GM11168 (cell line): ENCODE results near the gene DNHD1.

Experiments
- in situ Hi-C: fragments of 300-500 bp; cut with MboI; formaldehyde crosslinking; loops from one replicate; pipeline ENCODE4 v1.12.0; 2022; ENCODE audit warnings: low sequenced_read_pairs; ENCODE audit not compliant: unreplicated experiment

DNHD1 gene

DNA sequence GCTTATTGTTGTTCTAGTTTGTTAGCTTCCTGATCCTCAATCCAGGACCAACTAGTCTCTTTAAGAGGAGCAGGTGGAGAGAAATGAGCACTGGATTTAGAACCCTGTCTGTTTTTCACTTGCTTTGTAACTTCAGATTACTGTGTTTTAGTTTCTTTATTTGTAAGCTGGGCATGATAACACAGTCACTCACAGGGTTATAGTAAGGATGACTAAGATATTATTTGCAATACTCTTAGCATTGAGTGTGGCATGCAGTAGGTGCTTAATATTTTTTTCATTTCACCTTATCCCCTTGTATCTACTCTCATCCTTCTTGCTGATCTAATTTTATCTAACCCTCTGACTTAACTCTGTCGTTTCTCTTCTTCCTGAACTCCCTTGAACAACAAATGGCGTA, 33.8 kb downstream of the DNHD1 start:
- in situ Hi-C loops, result no loop called here

DNA sequence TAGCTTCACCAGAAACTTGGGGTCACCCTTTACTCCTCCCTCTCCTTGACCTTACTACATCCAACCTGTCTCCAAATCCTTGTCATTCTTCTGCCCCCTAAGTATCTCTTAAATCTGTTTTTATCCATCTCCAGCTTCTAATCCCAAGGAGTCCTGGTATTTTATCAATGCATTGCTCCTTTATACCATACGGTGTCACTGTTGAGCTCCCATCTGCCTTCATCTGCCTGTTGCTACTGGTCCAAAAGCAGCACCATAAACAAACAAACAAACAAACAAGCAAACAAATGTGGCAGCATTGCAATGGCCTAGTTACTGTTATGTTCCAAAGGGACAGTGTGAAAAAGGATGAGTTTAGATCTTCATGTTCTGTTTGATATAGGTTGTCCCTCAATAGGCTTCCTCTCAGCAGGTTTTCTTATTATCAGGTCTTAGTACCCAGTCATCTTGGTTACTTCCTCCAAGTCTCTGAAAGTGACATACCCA, 34.2 kb downstream of the DNHD1 start:
- in situ Hi-C loops, result no loop called here

GRCh38 chr11:6538456-6538855, 41.4 kb downstream of the DNHD1 start:
- in situ Hi-C loops, result no loop called here

DNA sequence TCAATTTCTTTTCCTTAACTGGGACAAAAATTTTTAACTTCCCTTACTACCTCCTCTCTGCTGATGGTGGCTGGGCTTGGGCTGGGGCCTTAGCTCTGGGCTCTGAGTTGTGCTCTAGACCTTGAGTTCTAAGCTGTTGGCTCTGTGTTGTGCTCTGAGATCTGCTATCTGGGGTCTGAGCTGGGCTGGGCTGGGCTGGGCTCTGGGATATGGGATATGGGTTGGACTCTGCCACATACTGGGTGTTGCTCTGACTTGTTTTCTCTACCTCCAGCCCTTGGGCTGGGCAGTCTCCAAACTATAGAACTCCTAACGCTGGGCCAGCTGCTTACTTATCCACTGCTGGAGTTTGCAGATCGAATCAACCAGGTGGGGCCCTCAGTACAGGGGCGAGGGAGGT, 41.9 kb downstream of the DNHD1 start:
- in situ Hi-C loops, result no loop called here

DNA sequence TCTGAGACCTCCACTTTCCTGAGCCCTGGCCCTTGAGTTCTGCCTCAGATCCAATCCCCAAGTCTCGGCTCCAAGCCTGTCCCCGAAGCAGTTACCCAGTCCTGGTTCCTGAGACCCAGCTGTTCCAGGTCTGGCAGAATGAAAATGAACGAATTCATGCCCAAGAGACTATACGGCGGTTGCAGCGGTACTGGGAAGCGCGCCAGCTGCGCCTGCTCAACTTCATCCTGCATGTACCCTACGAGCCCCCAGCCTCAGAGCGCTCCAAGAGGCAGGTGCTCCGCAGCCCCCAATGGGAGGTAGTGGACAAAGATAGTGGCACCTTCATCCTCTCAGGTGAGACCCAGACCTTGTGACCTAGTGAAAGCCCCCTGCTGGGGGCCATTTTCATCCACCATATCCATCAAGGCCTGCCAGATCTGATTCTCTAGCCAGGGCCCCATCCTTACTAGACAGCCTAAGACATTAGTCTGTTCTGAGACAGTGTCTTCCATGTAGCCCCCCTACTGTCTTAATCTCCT, 42.7 kb downstream of the DNHD1 start:
- in situ Hi-C loops, result no loop called here

- in situ Hi-C loops, result no loop called here
These were observed 44.3 kb downstream of the DNHD1 start for GRCh38 chr11:6541356-6541755.

DNA sequence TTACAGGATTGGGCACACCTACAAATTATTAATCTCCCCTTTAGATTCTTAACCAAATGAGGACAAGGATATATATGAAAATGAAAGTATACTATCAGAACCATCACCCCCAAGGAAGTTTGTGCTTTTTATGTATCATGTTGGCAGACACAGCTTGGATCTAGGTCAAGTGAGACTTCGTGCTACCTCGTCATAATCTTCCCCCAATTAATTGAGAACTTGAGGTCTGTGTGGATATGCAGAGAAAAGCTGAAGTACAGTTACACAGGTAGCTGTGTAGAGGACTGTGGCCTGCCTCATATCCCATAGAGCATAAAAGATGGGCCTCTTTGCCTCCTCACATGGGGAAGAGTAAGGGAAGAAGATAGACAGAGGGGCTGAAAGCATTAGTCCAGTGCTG, 45.6 kb downstream of the DNHD1 start:
- in situ Hi-C loops, result no loop called here

DNA sequence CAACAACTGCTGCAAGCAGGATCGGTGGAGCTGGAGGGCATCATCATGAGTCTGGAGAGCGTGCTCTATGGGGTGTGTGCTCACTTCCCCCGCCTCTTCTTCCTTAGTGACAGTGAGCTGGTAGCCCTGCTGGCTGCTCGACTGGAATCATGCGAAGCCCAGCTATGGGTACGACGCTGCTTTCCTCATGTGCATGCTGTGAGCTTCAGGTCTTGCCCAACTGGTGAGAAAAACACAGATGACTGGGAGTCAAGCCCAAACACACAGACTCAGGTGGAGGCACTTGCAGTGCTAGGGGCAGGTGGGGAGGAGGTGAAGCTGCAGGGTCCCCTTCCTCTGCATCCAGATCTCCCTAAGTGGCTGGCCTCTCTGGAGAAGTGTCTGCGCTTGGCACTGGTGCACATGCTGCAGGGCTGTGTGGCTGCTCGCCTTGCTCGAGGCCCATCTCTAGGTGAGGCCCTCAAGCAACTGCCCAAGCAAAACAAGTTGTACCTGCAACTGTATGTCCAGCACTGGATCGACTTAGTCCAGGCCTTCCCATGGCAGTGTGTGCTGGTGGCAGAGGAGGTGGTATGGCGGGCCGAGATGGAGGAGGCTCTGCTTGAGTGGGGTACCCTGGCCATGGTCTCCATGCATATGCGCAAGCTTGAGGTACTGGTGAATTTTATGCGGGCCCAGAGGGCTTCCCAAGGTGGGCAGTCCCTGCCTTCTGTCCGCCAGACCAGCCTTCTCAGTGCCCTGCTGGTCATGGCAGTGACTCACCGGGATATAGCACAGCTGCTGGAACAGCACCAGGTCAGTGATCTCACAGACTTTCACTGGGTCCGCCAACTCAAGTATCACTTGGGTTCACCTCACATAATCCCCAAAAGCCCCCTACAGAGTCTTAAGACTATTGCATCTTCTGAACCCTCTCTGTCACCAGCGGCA, 48.1 kb downstream of the DNHD1 start:
- in situ Hi-C loops, result no loop called here

DNA sequence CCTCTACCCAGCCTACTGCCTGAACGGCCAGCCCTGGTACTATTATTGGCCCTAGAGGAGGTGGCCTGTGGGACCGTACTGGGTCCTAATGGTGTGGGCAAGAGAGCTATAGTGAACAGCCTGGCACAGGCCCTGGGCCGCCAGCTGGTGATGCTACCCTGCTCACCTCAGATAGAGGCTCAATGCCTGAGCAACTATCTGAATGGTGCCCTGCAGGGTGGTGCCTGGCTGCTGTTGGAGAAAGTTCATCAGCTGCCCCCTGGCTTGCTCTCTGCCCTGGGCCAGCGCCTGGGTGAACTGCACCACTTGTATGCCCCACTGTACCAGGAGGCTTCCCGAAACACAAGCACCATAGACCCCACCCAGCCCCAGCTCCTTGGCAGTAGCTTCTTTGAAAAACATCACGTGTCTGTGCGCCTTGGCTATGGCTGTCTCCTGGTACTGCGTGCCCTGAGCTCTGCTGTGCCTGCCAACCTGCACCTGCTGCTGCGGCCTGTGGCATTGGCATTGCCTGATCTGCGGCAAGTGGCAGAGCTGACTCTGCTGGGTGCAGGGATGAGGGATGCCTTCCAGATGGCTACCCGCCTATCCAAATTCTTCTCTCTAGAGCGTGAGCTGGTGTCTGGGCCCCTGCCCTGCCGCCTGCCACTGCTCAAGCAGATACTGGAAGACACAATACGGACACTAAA, 49.0 kb downstream of the DNHD1 start:
- in situ Hi-C loops, result no loop called here

DNA sequence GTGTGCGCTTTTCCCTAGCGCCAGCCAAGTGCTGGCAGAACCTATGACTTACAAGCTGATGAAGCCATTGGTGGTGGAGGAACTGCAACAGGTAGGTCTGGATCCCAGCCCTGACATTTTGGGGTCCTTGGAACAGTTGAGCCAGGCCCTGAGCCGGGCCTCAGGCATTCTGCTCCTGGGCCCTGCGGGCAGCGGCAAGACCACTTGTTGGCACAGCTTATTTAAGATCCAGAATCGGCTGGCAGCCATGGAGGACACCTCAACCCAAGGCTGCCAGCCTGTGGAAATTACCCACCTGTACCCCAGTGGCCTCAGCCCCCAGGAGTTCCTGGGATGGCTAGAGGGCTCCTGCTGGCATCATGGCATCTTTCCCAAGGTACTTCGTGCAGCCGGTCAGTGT, 49.7 kb downstream of the DNHD1 start:
- in situ Hi-C loops, result no loop called here

DNA sequence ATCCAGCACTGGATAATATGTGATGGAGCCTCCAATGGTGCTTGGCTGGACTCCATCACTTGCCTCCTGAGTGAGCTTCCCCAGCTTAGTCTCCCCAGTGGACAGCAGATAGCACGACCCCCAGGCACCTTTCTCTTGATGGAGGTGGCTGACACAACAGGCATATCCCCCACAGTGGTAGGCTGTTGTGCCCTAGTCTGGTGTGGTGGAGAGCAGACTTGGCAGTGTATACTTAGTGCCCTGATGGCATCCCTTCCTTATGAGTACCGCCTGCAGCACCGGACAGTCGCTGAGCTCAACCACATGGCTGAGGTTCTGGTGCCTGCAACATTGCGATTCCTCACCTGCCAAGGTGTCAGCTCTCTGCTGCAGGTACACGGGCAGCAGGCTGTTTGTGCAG, 50.1 kb downstream of the DNHD1 start:
- in situ Hi-C loops, result no loop called here

DNA sequence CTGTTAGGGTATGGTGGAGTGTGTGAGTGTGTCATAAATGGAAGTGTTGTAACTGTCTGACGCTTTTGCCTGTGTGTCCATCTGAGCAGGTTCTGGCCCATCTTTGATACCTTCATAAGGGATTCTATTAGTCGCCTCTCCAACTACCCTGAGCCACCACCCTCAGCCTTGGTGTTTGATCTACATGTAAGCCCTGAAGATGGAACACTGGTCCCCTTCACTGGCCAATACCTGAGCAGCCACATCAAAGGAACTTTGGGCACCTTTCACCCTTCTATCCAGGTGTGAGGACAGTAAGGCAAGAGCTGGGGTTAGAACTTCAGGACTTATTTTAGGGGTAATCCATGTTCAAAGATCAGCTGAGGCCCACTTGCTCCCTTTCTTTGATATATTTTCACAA, 51.0 kb downstream of the DNHD1 start:
- in situ Hi-C loops, result no loop called here

DNA sequence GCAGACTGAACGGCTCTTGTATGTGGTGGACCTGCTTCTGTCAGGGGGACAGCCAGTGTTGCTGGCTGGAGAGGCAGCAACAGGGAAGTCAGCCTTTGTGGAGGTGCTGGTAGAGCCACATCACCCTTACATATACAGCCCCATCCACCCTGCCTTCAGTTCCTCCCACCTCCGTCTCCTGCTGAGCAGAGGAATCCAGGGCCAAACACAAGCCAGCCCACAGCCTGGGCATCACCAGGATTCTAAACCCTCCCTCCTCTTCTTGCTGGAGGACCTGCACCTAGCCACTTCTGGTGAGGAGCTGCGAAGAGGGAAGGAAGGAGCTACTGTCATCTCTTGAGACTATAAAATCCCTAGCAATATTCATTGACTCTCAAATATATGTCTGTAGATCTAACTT, 51.6 kb downstream of the DNHD1 start:
- in situ Hi-C loops, result no loop called here

GRCh38 chr11:6553634-6554033, 56.6 kb downstream of the DNHD1 start:
- in situ Hi-C loops, result no loop called here

GRCh38 chr11:6554828-6555706, 58.0 kb downstream of the DNHD1 start:
- in situ Hi-C loops, result no loop called here

- in situ Hi-C loops, result no loop called here
These were observed 59.3 kb downstream of the DNHD1 start for GRCh38 chr11:6556139-6556949.

GRCh38 chr11:6557063-6557462, 60.0 kb downstream of the DNHD1 start:
- in situ Hi-C loops, result no loop called here

DNA sequence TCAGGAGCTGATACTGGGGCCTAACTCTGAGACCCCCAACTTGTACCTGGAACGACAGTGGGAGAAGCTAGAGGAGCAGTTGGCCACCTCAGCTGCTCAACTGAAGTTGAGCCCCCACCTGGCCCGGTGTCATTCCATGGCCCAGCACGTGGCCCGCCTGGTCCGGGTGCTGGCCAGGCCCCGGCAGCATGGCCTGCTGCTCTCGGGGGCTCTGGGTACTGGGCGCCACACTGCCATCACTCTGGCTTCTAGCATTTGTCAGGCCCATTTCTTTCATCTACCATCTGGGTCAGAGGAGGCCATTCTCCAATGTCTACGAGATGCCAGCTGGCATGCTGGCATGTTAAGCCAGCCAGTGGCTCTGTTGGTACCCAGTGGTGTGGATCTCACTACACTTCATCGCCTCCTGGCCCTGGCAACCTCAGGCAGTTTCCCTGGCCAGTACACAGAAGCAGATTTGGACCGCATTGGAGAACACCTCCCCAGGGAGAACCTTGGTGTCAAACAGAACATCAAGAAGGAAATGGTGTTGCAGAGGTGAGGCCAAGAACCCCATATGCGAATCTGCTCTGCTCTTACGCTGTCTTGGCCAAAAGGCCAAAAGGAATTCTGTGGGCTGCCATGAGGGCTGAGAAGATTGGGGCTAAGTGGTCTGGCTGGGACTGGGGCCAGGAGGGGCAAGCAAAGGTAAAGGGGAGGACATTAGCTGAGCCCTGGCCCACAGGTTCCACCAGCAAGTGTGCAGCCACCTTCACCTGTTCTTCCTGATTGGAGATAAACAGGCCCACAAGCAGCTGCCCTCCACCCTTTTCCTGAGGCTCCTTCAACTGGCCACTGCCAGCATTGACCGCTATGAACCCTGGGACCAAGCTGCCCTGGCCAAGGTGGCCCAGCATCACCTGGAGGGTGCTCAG, 60.9 kb downstream of the DNHD1 start:
- in situ Hi-C loops, result no loop called here
